Astrocyte (in vitro differentiated cells and primary cell): ENCODE measurements around the gene MYL7. TPM values are rescaled to one million over a fixed set of nuclear protein-coding genes. Genes with fewer than 3 reads are reported as not detected.

Source experiments
- DNase-seq: peaks from one replicate; pipeline ENCODE4 v3.0.0-alpha.2; 2010; ENCODE audit warnings: low read depth
- FAIRE-seq: peaks from 2 replicates; lab custom pipeline; 2011; peaks lifted over from hg19 to GRCh38; lab: Jason Lieb, UNC
- H2AFZ ChIP-seq: 2 replicates; pipeline ENCODE4 v1.6.0; 2012; ENCODE audit warnings: low read depth, low read length, inconsistent platforms
- H3K27ac ChIP-seq: 2 replicates; pipeline ENCODE4 v1.5.1; 2011; ENCODE audit warnings: low read depth, low read length, inconsistent platforms
- H3K27me3 ChIP-seq: 2 replicates; pipeline ENCODE4 v1.6.0; 2011; ENCODE audit warnings: low read length, inconsistent platforms; ENCODE audit not compliant: insufficient read depth
- H3K36me3 ChIP-seq: 2 replicates; pipeline ENCODE4 v1.5.1; 2011; ENCODE audit warnings: low read length, inconsistent platforms; ENCODE audit not compliant: insufficient read depth
- H3K4me1 ChIP-seq: 2 replicates; pipeline ENCODE4 v1.5.1; 2011; ENCODE audit warnings: low read length, inconsistent platforms; ENCODE audit not compliant: insufficient read depth
- H3K4me2 ChIP-seq: 2 replicates; pipeline ENCODE4 v1.6.0; 2012; ENCODE audit warnings: low read length, inconsistent platforms
- H3K4me3 ChIP-seq: 2 replicates; pipeline ENCODE4 v1.5.1; 2011; ENCODE audit warnings: low read depth, mild to moderate bottlenecking, low read length, inconsistent platforms; ENCODE audit not compliant: insufficient read depth
- H3K79me2 ChIP-seq: 2 replicates; pipeline ENCODE4 v1.6.0; 2012; ENCODE audit warnings: mild to moderate bottlenecking, low read length, inconsistent platforms; ENCODE audit not compliant: insufficient read depth
- H3K9ac ChIP-seq: 2 replicates; pipeline ENCODE4 v1.6.0; 2012; ENCODE audit warnings: mild to moderate bottlenecking, low read length, inconsistent platforms
- H3K9me3 ChIP-seq: 2 replicates; pipeline ENCODE4 v1.5.1; 2012; ENCODE audit warnings: low read depth, mild to moderate bottlenecking, low read length, inconsistent platforms; ENCODE audit not compliant: insufficient read depth
- H4K20me1 ChIP-seq: 2 replicates; pipeline ENCODE4 v1.6.0; 2012; ENCODE audit warnings: low read length, inconsistent platforms; ENCODE audit not compliant: insufficient read depth
- H3K27ac Mint-ChIP-seq: one replicate; pipeline ENCODE4 v1.8.0; 2021; ENCODE audit warnings: mild to moderate bottlenecking, mixed read lengths; ENCODE audit not compliant: unreplicated experiment
- H3K27me3 Mint-ChIP-seq: one replicate; pipeline ENCODE4 v1.8.0; 2021; ENCODE audit warnings: low read depth, mixed read lengths; ENCODE audit not compliant: unreplicated experiment
- H3K36me3 Mint-ChIP-seq: one replicate; pipeline ENCODE4 v1.8.0; 2021; ENCODE audit warnings: low read depth, mixed read lengths; ENCODE audit not compliant: unreplicated experiment
- H3K4me1 Mint-ChIP-seq: one replicate; pipeline ENCODE4 v1.8.0; 2021; ENCODE audit warnings: low read depth, mixed read lengths; ENCODE audit not compliant: unreplicated experiment
- H3K4me3 Mint-ChIP-seq: one replicate; pipeline ENCODE4 v1.8.0; 2021; ENCODE audit warnings: mild to moderate bottlenecking, moderate library complexity, mixed read lengths; ENCODE audit not compliant: unreplicated experiment
- H3K9me3 Mint-ChIP-seq: one replicate; pipeline ENCODE4 v1.8.0; 2021; ENCODE audit warnings: mild to moderate bottlenecking, mixed read lengths; ENCODE audit not compliant: unreplicated experiment
- CTCF ChIP-seq: IDR thresholded peaks from 2 replicates; pipeline ENCODE4 v1.5.1; 2011; ENCODE audit warnings: low read depth, mild to moderate bottlenecking, inconsistent platforms, low read length, moderate library complexity; ENCODE audit not compliant: insufficient read depth
- EZH2 ChIP-seq: IDR thresholded peaks from 2 replicates; pipeline ENCODE4 v1.6.1; 2012; ENCODE audit warnings: mild to moderate bottlenecking, low read length, inconsistent platforms; ENCODE audit not compliant: insufficient read depth
- total RNA-seq: library from RNA; stranded (reverse); gene quantifications from 2 replicates; pipeline ENCODE4 v1.2.1, GENCODE V29; 2021

The MYL7 gene
- total RNA-seq, 1 donor from 2014 or later: 60.0 TPM

GRCh38 chr7:44187636-44188416 lies 46.7 kb upstream of the MYL7 start:
- Histone ChIP-seq H4K20me1 (no peaks in the 10 kb centered on the region), H3K9me3 (peaks cover 4% of the 10 kb centered on the region), H3K79me2 (no peaks in the 10 kb centered on the region), H3K36me3 (no peaks in the 10 kb centered on the region), H3K4me3 (no peak overlapping the region), H3K27me3 (no peaks in the 10 kb centered on the region), H3K4me2 (no peak overlapping the region), H3K27ac (no peak overlapping the region), H2AFZ (no peak overlapping the region), H3K9ac (no peak overlapping the region), H3K4me1 (peaks cover 18% of the 10 kb centered on the region)
- TF ChIP-seq EZH2: no peak
- no peak for TF ChIP-seq CTCF
- peaks cover 14% of the 10 kb centered on the region for H3K4me1 Mint-ChIP-seq
- H3K9me3 Mint-ChIP-seq: peaks cover 4% of the 10 kb centered on the region
- no peak overlapping the region for H3K4me3 Mint-ChIP-seq
- FAIRE-seq (no peak), DNase-seq (no peak)
- H3K36me3 Mint-ChIP-seq: peaks cover 3% of the 10 kb centered on the region
- no peak overlapping the region for H3K27ac Mint-ChIP-seq
- H3K27me3 Mint-ChIP-seq: peaks cover 12% of the 10 kb centered on the region

- Histone ChIP-seq H3K27ac (no peak overlapping the region), H3K79me2 (no peaks in the 10 kb centered on the region), H2AFZ (no peak overlapping the region), H3K36me3 (no peaks in the 10 kb centered on the region), H3K9me3 (peaks cover 10% of the 10 kb centered on the region), H3K4me3 (no peak overlapping the region), H4K20me1 (no peaks in the 10 kb centered on the region), H3K27me3 (no peaks in the 10 kb centered on the region), H3K4me2 (no peak overlapping the region), H3K9ac (no peak overlapping the region), H3K4me1 (peaks cover 18% of the 10 kb centered on the region)
- DNase-seq: no peak
- TF ChIP-seq CTCF (no peak), EZH2 (no peak)
- H3K36me3 Mint-ChIP-seq: peaks cover 3% of the 10 kb centered on the region
- H3K4me1 Mint-ChIP-seq: peaks cover 14% of the 10 kb centered on the region
- no peak overlapping the region for H3K27ac Mint-ChIP-seq
- FAIRE-seq: no peak
- peaks cover 12% of the 10 kb centered on the region for H3K9me3 Mint-ChIP-seq
- peaks cover 10% of the 10 kb centered on the region for H3K27me3 Mint-ChIP-seq
- H3K4me3 Mint-ChIP-seq: no peak overlapping the region
These were observed 45.6 kb upstream of the MYL7 start for GRCh38 chr7:44186736-44187135.

- Mint-ChIP-seq H3K9me3 (peaks cover 12% of the 10 kb centered on the region), H3K27me3 (peaks cover 16% of the 10 kb centered on the region), H3K36me3 (peaks cover 3% of the 10 kb centered on the region), H3K27ac (no peak overlapping the region), H3K4me1 (peaks cover 14% of the 10 kb centered on the region), H3K4me3 (no peak overlapping the region)
- H3K79me2 ChIP-seq: no peaks in the 10 kb centered on the region
- TF ChIP-seq EZH2: no peak
- no peak for TF ChIP-seq CTCF
- H3K4me1 ChIP-seq: peaks cover 18% of the 10 kb centered on the region
- no peaks in the 10 kb centered on the region for H3K27me3 ChIP-seq
- no peaks in the 10 kb centered on the region for H3K36me3 ChIP-seq
- H3K4me2 ChIP-seq: no peak overlapping the region
- no peak overlapping the region for H3K4me3 ChIP-seq
- no peak overlapping the region for H3K27ac ChIP-seq
- H2AFZ ChIP-seq: no peak overlapping the region
- peaks cover 10% of the 10 kb centered on the region for H3K9me3 ChIP-seq
- no peaks in the 10 kb centered on the region for H4K20me1 ChIP-seq
- FAIRE-seq (no peak), DNase-seq (no peak)
- H3K9ac ChIP-seq: no peak overlapping the region
These were observed 44.6 kb upstream of the MYL7 start for GRCh38 chr7:44185729-44186128.
